Measurements from ENCODE around the gene GINS2. TPM values are rescaled to one million over a fixed set of nuclear protein-coding genes. Genes with fewer than 3 reads are reported as not detected.

GINS2 gene
- total and polyA plus RNA-seq, 7 donors, result 0.93 to 2.0 (median 1.5) TPM

DNA sequence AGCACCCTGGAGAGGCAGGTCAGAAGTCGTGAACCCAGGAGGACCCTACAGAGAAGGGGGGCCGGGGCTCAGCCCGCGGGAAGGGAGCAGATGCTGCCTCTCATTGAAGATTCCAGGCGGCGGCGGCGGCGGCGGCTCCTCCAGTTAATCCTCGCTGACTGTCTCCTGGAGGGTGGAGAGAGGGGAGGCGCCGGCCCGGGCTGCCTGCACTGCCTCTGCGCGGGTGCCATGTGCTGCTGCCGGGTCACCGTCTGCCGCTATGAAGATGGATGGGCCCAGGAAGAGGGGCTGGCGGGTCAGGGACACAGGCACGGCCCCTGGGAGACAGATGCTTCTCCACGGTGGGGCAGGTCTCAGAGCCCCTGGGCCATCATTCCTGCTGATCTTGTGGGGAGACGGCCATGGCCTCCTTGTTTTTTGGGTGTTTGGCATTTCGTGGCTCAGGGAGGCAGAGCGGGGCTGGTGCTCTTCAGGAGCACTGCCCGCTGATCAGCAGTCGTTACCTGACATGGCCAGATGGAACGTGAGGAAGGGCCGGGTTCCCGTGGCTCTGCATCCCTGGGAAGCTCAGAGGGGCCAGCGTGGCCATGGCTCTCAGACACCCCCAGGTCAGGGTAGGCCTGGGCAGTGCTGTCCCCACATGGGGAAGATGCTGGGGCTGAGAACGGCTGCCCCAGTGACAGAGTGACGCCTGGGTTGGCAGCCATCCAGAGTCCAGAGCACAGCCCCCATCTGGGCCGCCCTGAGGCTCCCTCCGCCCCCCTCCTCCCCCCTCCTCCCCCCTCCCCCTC, 36.1 kb downstream of the GINS2 start:
- Histone ChIP-seq H3K9me3 (no peaks in the 10 kb centered on the region), H3K4me1 (peaks cover 21% of the 10 kb centered on the region), H3K27me3 (ENCODE audit: insufficient read depth in 3 of 3, low read length in 2 of 3) (no peaks in the 10 kb centered on the region), H3K4me3 (no peak overlapping the region), H3K36me3 (ENCODE audit: insufficient read depth in 1 of 2, low read depth in 1 of 2) (peaks cover 0 to 58% of the 10 kb centered on the region in 2 donors), H3K27ac (peak overlapping the region; percentile 63)
- DNase-seq, result peak; percentile 74 to 88
- peak; percentile 37 to 54 (median 45) for ATAC-seq
- intact Hi-C loops (cut with DNase I), result no loop called here
- TF ChIP-seq, protein P1, sequence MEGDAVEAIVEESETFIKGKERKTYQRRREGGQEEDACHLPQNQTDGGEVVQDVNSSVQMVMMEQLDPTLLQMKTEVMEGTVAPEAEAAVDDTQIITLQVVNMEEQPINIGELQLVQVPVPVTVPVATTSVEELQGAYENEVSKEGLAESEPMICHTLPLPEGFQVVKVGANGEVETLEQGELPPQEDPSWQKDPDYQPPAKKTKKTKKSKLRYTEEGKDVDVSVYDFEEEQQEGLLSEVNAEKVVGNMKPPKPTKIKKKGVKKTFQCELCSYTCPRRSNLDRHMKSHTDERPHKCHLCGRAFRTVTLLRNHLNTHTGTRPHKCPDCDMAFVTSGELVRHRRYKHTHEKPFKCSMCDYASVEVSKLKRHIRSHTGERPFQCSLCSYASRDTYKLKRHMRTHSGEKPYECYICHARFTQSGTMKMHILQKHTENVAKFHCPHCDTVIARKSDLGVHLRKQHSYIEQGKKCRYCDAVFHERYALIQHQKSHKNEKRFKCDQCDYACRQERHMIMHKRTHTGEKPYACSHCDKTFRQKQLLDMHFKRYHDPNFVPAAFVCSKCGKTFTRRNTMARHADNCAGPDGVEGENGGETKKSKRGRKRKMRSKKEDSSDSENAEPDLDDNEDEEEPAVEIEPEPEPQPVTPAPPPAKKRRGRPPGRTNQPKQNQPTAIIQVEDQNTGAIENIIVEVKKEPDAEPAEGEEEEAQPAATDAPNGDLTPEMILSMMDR (IDR thresholded peaks at IDR 0.05), result no peak
- 47 to 61% (median 59%) methylated on average over 25 to 33 of the region's 35 CpGs for WGBS, 3 donors

DNA sequence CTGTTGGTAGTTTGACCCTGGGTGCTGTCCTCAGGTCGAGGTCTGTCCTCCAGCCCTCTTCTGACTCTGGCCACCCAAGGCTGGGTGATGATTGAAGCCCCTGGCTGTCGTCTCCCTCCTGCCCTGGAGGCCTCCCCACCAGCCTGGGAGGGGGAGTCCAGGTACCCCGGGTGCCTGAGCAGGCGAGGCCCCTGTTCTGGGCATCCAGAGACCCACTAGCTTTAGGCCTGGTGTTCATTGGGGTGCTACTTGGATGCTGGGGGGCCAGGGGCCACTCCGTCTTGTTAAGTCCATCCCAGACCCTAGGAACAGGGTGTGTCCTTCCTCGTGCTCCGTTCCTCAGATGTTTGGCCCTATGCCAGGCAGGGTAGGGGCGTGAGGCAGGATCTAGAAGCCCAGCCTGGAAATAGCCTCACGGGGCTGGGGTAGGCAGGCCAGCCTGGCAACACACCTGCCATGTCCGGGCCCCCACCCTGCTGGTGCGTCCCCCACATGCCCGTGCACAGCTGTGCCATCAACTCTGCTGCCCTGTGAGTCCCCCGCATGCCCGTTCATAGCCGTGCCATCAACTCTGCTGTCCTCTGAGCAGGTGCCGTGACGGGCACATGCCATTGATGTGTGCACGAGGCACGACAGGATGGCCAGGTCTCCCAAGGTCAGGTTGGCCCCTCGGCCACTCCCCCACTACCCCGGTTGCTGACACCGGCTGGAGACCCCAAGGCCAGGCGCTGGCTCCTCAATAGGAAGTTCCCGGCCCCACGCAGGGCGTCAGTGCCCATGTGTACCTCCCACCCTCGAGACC, 36.9 kb downstream of the GINS2 start:
- H3K9me3 ChIP-seq, result no peaks in the 10 kb centered on the region
- 50 to 65% (median 61%) methylated on average over 26 to 27 of the region's 27 CpGs for WGBS, 3 donors
- DNase-seq, result peak in 1 of 2 donors; percentile 29
- H3K27ac ChIP-seq, result peak overlapping the region; percentile 63
- peaks cover 0 to 50% of the 10 kb centered on the region in 2 donors for H3K36me3 ChIP-seq (ENCODE audit: insufficient read depth in 1 of 2, low read depth in 1 of 2)
- TF ChIP-seq, protein P1 (IDR thresholded peaks at IDR 0.05), result no peak
- H3K4me1 ChIP-seq, result peaks cover 19% of the 10 kb centered on the region
- H3K4me3 ChIP-seq, result no peak overlapping the region
- no peaks in the 10 kb centered on the region for H3K27me3 ChIP-seq (ENCODE audit: insufficient read depth in 3 of 3, low read length in 2 of 3)
- peak; percentile 9 to 52 (median 34) for ATAC-seq
- intact Hi-C loops (cut with DNase I), result no loop called here

DNA sequence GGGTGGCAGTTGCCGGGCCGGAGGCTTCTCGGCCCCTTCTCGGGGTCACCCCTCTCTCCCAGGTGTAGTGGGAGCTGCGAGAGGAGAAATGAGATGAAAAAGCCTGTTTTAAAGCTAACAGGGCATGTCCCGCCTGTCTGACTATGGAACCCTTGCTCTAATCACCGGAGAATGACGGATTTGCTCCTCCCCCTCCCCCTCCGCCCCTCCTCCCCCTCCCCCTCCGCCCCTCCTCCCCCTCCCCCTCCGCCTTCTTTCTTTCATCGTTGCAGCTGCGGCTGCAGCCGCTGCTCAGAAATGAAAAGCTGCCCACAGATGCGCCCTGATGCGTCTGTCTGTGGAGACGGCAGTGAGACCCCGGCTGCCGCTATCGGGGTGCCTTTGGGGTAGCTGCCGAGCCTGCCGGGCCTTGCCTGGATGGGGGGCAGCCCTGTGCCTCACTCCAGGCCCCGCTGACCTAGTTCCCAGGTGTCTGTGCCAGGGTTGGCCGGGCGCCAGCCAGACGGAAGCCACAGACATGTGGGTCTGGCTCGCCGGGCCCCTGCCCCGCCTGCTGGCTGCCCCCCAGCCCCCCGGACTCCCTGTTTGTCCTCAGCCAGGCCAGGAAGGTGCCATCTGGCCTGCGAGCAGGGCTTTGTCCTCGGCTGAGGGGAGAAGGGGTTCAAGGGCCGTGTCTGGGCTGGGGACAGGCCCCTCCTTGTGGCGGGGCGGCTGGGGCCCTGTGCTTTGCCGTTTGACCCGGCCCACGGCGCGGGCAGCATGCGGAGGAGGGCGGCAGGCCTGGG, 37.7 kb downstream of the GINS2 start:
- Histone ChIP-seq H3K27me3 (ENCODE audit: insufficient read depth in 3 of 3, low read length in 2 of 3) (no peaks in the 10 kb centered on the region), H3K36me3 (ENCODE audit: insufficient read depth in 1 of 2, low read depth in 1 of 2) (peaks cover 0 to 44% of the 10 kb centered on the region in 2 donors), H3K4me1 (peaks cover 19% of the 10 kb centered on the region), H3K9me3 (no peaks in the 10 kb centered on the region), H3K4me3 (no peak overlapping the region), H3K27ac (peak overlapping the region; percentile 63)
- ATAC-seq, result peak; percentile 27 to 59 (median 41)
- peak; percentile 67 to 84 for DNase-seq
- intact Hi-C loops (cut with DNase I), result no loop called here
- TF ChIP-seq, protein P1 (IDR thresholded peaks at IDR 0.05), result no peak
- WGBS, 3 donors, result 28 to 52% (median 39%) methylated on average over 21 to 39 of the region's 42 CpGs

DNA sequence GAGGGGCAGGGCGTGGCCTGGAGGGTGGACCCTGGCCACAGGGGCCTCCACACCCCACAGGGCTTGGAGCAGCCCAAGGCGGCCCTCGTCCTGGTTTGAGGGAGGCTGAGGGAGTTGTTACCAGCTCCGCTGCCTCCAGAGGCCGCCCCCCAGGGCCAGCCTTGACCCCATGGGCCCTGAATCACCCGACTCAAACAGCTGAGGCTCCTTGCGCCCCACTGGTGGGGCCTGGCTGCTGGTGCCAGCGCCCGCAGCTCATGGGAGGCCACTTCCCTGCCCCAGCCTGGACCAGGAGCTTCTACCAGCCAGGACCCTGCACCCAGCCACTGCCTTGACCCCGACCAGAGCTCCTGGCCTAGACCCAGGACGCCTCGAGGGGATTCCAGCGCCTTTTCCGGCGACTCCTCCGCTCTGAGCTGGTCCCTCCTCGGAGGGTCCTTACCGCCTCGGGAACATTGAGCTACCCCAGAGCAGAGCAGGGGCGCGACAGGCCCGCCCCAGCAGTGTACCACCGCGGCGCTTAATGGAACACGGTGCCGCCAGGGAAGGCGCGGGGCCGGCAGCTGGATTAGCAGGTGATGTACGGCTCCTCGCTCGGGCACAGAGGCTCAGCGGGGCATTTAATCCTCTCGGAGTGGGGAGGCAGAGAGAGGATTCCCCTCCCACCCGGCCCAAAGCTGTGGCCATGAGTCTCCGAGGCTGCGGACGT, 38.5 kb downstream of the GINS2 start:
- Histone ChIP-seq H3K4me1 (peaks cover 19% of the 10 kb centered on the region), H3K36me3 (ENCODE audit: insufficient read depth in 1 of 2, low read depth in 1 of 2) (peaks cover 0 to 41% of the 10 kb centered on the region in 2 donors), H3K27ac (no peak overlapping the region), H3K9me3 (no peaks in the 10 kb centered on the region), H3K4me3 (no peak overlapping the region), H3K27me3 (ENCODE audit: insufficient read depth in 3 of 3, low read length in 2 of 3) (no peaks in the 10 kb centered on the region)
- DNase-seq (no peak), ATAC-seq (no peak)
- TF ChIP-seq, protein P1 (IDR thresholded peaks at IDR 0.05), result no peak
- 86 to 88% (median 86%) methylated on average over 34 to 39 of the region's 39 CpGs for WGBS, 3 donors
- intact Hi-C loops (cut with DNase I), result no loop called here

All from psoas muscle (tissue), 8 donors.